Measurements from ENCODE around the gene R3HDM1.
A peak's percentile ranks its signal among the peaks of the same experiment; 100 is the strongest.
"Not testable (repeated sequence)": the region's sequence is repeated elsewhere in the genome, so short reads cannot be mapped to it uniquely, and the experiment has no call there.

The R3HDM1 gene

DNA sequence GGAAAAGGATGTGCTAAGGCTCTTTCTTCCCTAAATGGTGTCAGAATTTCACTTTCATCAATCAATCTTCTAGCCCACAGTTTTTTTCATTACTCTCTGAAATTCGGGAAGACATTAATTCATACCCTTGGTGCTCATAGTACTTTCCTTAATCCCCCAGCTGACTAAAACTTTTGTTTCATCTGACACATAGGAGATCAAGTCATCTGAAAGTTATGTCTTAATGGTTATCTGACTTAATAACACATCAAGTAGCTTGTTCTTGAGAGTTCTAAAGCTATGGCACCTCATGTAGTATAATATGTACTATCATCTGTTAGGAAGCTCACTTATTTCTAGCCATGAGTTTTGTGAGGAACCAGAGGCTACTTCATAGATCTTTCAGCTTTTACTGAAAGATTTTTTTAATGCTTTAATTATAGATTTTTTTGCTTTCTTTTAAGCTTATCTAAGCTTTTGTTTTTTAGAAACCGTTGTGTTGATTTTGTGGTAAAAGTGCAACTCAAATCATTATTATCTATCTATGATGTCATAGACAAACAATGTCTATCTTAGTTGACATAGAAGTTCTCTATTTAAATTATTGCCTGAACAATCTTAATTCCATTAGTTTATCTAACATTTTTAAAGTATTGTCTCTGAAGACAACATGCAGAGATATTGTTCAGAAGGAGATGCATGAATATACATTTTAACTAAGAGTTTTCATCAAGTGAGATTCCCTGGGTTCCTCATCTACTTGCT lies 116.7 kb downstream of the R3HDM1 start:
- no peak for DNase-seq (ENCODE audit: low spot score)

DNA sequence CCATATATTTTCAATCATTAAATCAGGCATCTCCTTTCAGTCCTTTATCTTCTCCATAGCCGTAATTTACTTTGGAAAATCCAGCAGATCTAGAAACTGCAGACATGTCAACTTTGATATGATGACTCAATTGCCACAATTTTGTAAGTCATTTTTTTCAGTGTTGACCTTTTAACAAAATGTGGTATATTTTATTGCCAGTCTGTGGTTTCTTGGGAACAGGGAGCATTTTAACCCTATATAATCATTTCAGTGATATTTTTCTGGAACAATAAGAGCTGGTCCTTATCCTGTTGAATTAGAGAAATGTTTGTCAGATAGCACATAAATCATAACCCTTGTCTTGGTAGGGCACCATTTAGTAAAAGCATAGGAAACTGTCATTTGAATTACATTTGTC lies 119.4 kb downstream of the R3HDM1 start:
- DNase-seq (ENCODE audit: low spot score) = no peak

DNA sequence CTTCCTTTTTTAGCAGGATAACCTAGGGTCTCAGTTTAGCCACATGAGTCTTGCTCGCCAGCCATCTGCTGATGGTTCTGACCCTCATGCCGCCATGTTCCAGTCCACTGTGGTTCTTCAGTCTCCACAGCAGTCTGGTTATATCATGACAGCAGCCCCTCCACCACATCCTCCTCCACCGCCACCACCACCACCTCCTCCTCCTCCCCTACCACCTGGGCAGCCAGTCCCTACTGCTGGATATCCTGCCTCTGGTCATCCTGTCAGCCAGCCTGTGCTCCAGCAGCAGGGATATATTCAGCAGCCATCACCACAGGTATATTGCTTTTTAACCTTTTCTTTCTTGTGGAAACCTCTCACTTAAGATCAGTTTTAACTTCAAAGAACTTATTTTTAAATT lies 120.4 kb downstream of the R3HDM1 start:
- no peak for DNase-seq (ENCODE audit: low spot score)

DNA sequence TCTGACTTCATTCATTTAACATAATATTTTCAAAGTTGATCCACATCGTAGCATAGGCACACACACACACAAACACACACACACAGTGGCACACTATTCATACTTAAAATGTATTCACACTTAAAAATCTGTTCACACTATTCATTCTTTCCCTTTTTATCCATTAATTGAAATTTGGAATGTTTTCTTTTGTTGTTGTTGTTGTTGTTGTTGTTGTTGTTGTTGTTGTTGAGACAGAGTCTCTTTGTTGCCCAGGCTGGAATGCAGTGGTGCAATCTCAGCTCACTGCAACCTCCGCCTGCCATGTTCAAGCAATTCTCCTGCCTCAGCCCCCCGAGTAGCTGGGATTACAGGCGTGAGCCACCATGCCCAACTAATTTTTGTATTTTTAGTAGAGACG lies 123.0 kb downstream of the R3HDM1 start:
- DNase-seq (ENCODE audit: low spot score) = not testable (repeated sequence)

DNA sequence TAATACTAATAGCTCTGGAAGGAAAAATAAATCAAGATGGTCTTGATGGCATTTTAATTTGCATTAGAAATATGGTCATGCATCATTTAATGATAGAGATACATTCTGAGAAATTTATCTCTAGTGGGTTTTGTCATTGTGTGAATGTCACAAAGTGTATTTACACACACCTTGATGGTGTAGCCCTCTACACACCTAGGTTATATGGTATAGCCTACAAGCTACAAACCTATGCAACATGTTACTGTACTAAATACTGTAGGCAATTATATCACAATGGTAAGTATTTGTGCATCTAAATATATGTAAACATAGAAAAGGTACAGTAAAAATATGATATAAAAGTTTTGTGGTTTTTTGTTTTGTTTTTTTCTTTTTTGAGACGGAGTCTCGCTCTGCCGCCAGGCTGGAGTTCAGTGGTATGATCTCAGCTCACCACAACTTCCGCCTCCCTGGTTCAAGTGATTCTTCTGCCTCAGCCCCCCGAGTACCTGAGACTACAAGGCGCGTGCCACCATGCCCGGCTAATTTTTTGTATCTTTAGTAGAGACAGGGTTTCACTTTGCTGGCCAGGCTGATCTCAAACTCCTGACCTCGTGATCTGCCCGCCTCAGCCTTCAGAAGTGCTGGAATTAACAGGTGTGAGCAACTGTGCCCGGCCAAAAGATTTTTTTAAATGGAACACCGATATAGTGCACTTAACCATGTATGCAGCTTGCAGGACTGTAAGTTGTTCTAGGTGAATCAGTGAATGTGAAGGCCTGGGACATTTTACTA lies 126.7 kb downstream of the R3HDM1 start:
- DNase-seq (ENCODE audit: low spot score) = no peak

DNA sequence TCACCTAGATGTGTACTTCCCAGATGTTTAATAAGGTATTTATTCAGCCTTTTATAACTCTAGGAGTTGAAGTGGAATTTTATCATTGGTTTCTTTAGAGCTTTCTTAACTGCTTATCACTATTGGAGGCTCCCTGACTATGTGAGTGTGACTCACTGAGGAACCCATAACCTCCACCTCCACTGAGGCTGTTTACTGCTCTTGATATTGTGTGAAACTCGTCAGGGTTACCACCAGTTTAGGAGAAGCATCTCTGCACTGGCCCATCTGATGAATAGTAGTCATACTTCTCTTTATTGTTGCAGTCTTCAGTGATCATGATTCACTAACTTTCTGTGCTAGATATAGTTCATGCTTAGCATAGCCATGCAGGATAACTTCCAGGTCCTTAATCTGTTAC lies 130.8 kb downstream of the R3HDM1 start:
- DNase-seq (ENCODE audit: low spot score) = no peak

DNA sequence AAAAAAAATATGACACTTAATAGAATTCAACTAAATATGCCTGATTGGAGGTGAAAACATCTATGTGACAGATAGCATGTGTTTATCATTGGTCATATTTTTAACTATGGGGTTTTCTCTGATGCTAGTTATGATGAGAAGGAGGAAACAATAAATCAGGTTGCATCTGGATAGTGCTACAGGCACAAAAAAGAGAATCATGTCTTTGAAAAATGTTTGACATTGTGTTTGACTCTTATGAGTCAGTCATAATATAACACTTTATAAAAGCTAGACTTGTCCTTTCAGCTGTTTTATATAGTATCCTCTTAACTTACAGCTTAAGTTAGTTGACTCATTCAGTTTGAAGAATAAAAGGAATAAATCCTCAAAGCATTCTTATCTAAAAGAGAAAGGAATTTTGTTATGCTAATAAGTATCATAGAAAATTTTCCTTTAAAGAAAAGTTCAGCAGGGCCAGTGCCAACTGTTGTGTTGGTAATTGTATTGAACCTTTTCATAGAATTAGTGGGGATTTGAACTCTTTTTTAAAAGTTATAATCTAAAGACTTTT lies 131.9 kb downstream of the R3HDM1 start:
- no peak for DNase-seq (ENCODE audit: low spot score)

DNA sequence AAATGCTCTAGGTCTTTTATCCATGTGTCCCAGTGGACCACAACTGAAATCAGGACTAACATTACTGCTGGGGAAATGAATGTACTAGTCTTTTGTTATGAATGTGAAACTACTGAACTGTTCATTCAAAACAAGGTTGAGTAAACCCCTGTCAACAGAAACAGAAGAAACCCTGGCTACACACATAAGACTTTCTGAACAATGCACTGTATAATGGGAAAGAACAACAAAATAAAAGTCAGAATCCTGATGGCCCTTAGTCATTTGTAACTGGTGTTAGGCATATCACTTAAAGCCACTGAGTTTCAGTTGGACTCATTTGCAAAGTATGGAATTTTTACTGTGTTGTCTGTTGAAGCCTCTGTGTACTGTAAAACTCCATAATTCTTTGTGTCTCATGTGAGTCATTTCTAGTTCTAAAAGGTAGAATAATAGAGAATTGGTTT lies 133.4 kb downstream of the R3HDM1 start:
- DNase-seq (ENCODE audit: low spot score) = no peak

DNA sequence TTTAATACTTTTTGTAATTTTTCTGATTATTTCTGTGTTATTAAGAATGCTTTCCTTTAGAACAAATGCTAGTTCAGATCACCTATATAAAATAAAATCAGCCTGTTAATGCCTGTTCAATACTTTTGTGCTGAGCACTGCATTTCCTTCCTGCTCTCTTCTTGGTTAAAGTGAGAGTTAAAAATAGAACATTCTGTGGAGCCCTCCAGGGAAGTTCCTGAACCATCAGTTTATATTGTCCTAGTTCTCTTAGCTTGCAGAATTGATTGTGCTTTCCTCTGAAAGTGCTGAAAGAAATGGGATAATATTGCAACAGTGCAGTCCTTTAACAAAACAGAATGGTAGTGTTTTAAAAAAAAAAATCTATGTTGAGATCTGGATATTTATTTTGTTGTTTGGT lies 135.8 kb downstream of the R3HDM1 start:
- DNase-seq (ENCODE audit: low spot score) = peak; percentile 40

DNA sequence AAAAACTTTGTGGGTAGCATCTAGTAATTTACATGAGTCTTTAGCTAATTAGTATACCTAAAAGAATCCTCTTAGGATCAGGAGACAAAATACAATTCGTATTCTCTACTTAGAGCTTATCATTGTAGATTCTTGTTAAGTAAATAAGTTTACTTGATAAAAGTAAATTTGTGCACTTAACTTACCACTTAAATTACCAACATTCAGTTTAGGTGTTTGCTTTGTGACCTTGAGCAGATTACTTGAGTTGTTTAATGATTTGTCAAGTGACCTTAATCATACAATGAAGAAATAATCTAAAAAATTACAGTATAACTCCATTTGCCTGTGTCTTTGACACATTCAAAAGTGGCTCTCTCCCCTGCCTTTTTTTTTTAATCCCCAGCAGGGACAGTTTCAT lies 143.2 kb downstream of the R3HDM1 start:
- no peak for DNase-seq (ENCODE audit: low spot score)

DNA sequence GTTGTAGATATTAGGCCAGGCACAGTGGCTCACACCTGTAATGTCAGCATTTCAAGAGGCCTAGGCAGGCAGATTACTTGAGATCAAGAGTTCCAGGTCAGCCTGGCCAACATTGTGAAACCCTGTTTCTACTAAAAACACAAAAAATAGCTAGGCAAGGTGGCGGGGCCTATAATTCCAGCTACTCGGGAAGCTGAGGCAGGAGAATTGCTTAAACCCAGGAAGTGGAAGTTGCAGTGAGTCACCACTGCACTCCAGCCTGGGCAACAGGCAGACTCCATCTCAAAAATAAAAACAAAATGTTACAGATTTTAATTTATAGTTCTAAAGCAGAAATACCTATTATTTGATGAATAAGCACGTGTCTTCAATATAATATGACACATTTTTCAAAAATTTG lies 144.7 kb downstream of the R3HDM1 start:
- DNase-seq (ENCODE audit: low spot score) = no peak

DNA sequence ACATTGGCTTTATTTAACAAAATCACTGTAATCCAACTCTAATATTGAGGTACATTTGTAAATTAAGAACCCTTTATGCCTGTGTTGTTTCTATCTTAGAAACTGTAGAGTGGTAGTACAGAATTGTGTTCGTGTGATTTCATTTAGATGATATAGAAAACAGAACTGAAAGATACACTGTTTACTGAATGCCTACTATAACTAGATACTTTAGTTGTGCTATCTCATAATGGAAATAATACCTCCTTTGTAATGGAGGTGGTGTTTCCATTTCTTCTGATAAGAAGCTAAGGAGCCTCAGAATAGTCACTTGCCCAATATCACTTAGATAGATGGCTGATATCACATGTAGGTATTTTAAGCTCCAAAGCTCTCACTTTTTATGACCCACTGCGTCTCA lies 147.8 kb downstream of the R3HDM1 start:
- DNase-seq (ENCODE audit: low spot score) = no peak

DNA sequence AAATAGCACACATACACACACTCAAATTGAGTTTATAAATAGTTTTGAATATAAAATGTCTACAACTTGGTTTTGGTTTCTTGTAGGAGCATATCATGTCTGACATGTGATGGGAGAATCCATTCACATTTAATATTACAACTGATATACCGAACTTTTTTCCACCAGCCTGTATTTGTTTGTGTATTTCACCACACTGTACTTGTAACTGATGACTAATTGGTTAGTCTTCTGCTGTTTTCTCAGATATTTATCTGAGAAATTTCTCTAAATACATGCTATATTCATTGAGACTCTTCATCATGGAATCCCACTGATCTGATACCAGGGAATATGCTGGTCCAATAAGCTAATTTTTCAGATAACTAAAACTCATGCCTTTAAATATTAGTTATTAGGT lies 154.1 kb downstream of the R3HDM1 start:
- no peak for DNase-seq (ENCODE audit: low spot score)

DNA sequence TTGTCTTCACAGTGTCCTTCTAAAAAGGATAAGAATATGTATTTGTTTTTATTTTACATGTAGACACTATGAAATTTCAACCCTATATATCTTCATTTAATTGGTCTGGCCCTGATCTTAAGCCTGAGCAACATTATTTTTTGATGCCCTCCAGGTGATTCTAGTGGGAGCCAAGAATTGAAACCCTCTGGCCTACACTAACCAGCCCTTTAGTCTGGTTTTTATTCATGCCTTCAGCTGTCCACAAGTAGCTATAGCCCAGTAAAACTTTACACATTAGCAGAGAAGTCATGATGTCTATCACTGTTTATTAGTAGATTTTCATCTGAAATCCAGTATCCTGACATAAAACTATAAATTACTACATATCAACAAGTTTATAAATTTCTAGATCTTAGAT lies 157.7 kb downstream of the R3HDM1 start:
- DNase-seq (ENCODE audit: low spot score) = no peak

DNA sequence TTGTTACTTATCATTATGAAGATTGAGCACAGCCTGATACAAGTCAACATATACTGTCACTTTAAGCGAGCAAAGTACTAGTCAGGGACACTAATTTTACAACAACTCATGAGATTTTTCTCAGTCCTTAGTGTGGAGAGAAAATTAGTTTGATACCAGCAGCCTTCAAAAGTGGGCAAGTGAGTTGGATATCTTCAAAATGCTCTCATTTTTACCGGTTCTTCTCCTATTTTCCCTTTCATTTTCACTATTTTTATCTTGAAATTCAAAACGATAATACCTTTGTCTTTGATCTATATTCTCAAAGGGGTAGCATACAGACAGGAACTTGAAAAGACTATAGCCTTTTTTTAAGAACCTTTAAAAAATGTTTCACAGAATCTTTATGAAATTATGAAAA lies 158.4 kb downstream of the R3HDM1 start:
- DNase-seq (ENCODE audit: low spot score) = no peak

DNA sequence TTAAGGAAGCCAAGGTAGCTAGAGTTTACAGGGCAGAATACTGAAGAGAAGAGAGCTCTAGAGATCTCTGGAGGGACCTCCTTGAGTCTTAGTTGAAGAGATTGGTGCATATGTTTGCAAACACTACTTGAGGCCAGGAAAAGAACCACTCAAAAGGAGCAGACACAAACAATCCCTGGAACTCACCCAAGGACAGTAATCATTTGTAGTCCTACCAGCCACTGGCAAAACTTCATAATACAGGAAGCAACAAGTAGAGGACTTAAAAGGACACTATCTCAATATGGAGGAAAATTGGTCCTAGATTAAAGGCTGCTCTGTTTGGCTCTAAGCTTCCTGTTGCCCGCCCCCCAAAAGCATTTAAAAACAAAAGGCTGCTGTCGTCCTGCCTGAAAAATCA lies 163.4 kb downstream of the R3HDM1 start:
- peak; percentile 10 for DNase-seq (ENCODE audit: low spot score)

DNA sequence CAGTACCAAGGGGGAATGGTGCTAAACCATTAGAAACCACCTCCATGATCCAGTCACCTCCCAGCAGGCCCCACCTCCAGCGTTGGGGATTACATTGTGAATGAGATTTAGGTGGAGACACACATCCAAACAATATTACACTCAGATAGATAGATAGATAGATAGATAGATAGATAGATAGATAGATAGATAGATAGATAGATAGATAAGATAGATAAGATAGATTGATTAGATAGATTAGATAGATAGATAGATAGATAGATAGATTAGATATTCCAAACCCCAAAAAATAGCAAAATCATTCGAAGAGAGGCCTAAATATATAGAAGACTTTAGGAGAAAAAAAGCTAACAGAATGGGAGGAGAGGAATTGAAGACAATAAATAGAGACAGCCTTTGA lies 167.6 kb downstream of the R3HDM1 start:
- no peak for DNase-seq (ENCODE audit: low spot score)

DNA sequence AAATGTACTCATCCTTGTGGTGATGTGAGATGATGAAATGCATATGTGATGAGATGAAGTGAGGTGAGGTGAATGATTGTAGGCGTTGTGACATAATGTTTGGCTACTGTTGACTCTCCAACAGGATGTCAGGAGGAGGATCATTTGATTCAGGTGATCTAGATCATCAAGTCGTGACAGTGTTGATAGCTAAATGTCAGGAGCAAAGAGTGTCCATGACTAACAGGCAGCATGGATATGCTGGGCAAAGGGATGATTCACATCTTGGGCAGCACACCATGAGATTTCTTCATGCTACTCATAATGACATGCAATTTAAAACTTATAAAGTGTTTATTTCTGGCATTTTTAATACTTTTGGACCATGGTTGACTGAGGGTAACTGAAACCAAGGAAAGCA lies 170.2 kb downstream of the R3HDM1 start:
- no peak for DNase-seq (ENCODE audit: low spot score)

DNA sequence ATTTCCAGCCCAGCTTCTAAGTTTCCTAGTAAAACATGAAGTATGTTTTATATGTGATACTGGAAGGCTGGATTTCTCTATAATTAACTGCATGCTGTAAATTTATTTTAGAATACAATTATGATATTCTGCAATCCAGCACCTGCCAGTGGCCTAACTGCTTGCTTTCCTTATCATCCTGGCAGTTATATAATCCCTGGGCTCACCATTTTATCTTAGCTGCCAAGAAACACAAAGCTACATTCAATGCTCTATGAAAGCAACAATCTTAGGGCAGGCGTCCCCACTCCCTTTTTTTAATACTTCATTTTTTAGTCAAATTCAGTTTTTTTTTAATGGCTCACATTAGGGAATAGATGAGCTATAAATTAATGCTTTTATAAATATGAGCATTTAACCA lies 172.0 kb downstream of the R3HDM1 start:
- DNase-seq (ENCODE audit: low spot score) = no peak

DNA sequence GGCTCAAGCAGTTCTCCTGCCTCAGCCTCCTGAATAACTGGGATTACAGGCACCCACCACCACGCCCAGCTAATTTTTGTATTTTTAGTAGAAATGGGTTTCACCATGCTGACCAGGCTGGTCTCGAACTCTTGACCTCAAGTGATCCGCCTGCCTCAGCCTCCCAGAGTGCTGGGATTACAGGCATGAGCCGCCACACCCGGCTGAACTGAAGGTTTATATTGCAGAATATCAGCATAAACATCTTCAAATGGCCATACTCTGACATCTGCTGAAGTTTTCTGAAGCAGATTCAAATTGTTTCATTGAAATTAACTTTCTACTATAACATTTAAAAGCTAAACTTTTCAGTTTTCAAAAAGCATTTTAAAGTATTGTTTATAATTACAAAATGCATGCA lies 172.8 kb downstream of the R3HDM1 start:
- DNase-seq (ENCODE audit: low spot score) = not testable (repeated sequence)

DNA sequence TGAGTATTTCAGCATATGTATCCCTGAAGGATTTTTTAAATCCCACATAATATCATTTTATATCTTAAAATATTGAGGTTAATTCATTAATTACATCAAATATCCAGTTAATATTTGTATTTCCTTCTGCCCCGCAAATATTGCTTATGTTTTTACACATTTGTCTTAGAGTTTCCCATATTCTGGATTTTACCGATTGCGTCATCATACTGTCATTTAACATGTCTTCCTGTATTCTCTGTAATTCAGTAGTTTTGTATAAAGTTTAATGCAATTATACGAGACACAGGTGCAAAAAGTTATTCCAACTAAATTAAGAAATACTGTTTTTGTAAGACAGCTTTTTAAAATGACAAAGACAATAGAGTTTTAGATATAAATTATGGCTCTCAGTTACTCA lies 176.9 kb downstream of the R3HDM1 start:
- no peak for DNase-seq (ENCODE audit: low spot score)

DNA sequence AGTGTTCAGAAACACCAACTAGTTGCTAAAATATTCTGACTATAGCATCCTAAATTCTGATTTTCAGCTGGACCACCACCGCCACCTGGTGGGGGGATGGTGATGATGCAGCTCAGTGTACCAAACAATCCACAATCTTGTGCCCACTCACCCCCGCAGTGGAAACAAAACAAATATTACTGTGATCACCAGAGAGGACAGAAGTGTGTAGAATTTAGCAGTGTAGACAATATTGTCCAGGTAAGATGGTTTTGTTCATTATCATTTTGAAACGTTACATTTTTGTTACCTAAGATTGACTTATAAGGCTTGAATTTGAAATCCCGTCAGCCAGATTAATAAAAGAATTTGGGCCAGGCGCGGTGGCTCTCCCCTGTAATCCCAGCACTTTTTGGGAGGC lies 178.7 kb downstream of the R3HDM1 start:
- DNase-seq (ENCODE audit: low spot score) = peak; percentile 43

DNA sequence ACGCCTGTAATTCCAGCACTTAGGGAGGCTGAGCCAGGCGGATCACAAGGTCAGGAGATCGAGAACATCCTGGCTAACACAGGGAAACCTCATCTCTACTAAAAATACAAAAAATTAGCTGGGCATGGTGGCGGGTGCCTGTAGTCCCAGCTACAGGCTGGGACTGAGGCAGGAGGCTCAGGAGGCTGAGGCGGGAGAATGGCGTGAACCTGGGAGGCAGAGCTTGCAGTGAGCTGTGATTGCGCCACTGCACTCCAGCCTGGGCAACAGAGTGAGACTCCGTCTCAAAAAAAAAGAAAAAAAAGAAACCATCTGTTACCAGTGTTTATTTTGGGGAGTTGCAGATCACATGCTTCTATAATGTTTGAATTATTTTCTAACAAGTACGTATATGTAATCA lies 183.8 kb downstream of the R3HDM1 start:
- not testable (repeated sequence) for DNase-seq (ENCODE audit: low spot score)
